GM21515 (cell line): ENCODE data around the gene FOXP2.
"Not testable (repeated sequence)": the region's sequence is repeated elsewhere in the genome, so short reads cannot be mapped to it uniquely, and the experiment has no call there.

Experiments
- ATAC-seq: cut with Tn5 transposase; IDR thresholded peaks from one replicate; pipeline ENCODE4 v1.9.1; 2021; ENCODE audit not compliant: unreplicated experiment

FOXP2 gene

DNA sequence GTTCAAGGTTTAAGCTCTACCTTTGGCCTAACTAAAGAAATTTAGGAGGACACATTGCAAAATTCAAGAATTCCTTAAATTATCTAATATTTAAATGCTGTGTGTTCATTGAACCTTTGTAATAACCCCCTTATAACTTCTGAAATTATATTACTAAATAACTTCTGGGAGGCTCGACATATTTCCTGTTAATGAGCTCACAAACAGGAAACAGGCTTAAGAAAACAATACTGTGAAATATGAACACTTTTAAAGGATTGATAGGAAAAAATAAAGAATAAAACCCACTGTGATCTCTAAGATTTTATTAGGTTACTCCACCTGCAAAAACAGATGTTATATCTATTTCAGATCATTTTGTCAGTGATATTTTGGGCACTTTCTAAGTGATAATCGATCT is 74.1 kb downstream of the FOXP2 start:
- ATAC-seq: no peak

DNA sequence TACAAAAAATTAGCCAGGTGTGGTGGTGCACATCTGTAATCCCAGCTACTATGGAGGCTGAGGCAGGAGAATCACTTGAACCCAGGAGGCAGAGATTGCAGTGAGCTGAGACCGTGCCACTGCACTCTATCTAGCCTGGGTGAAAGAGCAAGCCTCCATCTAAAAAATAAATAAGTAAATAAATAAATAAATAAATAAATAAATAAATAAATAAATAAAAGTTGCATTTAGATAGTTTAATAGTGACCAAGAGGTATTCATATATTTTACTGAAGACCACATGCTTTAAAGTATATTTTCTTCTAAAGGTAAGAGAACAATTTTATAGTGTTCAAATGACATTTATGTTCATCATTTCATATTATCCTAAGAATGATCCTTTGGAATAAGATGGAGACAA is 82.9 kb downstream of the FOXP2 start:
- not testable (repeated sequence) for ATAC-seq

DNA sequence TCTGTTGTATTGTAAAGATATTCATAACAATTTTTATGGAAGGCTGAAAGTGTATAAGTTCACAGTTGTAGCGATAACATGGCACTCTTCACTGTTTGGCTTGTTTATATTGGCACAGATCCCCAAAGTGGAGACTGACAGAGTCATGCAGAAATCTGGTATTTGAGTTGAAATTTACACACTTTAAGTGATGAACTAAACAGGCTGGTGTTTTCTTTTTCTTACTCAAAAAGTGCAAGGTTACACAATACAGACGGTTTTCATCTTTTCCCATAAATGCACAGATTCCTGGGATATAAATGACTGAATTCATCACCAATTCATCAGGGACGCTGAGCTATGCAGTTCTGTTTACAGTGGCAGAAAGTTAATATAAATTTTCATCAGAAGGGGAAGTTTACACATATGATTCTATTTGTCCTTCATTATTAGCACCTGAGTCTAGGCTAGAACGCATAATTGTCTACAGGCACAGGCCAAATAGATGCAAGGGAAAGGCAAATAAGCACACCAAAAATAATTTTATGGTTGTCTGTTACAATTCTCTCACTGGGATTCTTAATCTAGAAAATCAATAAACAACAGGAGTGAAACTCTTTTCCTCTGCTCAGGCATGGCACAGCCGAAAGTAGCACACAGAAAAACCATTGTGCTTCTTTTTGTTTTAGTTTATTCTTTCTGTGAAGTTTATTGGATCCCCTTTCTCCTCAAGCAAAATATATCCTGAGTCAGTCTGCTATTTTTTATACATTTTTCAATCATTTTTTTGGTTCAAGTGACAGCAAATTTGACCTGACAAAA is 88.0 kb downstream of the FOXP2 start:
- no peak for ATAC-seq

DNA sequence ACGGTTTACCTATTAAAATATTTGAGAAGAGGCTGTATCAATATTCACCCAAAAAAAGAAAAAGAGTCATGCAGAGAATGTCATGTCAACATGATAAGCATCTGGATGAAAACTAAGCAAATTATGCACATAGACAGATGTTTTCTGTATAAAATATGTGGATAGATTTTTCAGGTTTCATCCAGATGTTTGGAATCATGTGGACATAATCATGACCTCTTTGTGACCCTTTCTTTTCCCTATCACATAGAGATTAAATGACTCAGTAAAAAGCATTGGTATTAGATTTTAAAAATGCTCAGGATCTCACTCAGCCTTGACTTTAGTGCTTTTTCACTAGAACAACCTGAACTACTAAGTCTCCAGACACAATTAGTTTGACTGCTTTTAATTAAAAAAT is 90.0 kb downstream of the FOXP2 start:
- ATAC-seq: no peak

DNA sequence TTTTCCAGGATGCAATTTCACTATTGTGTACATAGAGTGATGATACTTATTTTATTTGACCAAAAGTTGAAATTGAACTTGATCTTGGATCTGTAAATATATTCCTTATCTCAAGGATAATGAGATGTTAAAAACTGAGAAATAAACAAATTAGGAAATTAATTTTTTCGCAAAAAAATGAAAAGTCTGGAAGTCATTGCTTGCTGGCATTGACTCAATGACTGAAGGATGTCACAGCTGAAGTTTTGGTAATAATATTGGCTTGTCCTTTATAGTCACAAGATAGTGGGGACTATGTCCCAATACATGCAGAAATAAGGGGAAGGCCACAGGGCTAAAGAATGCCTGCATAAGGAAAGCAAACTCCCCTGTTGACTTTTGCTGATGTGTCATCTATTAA is 92.8 kb downstream of the FOXP2 start:
- ATAC-seq: no peak

DNA sequence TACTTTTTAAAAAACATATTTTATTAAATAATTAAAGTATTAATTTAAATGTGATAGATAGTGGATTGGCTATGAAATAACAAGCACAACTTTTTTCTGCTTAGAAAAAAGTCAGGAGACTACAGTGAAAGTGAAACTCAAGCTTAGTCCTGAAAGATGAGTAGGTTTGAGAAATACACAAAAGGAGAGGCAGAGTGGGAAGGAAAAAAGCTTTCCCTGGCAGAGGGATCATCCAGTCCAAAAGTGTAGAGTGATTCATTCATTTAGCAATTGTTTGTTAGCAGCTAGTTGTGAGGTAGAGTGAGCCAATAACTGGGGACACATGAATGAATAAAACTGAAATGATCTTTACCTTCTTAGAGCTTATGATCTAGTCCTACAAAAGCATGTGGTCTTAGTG is 93.5 kb downstream of the FOXP2 start:
- no peak for ATAC-seq

DNA sequence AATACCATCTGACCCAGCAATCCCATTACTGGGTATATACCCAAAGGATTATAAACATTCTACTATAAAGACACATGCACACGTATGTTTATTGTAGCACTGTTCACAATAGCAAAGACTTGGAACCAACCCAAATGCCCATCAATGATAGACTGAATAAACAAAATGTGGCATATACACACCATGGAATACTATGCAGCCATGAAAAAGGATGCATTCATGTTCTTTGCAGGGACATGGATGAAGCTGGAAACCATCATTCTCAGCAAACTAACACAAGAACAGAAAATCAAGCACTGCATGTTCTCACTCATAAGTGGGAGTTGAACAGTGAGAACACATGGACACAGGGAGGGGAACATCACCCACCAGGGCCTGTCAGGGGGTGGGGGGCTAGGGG is 96.2 kb downstream of the FOXP2 start:
- not testable (repeated sequence) for ATAC-seq

DNA sequence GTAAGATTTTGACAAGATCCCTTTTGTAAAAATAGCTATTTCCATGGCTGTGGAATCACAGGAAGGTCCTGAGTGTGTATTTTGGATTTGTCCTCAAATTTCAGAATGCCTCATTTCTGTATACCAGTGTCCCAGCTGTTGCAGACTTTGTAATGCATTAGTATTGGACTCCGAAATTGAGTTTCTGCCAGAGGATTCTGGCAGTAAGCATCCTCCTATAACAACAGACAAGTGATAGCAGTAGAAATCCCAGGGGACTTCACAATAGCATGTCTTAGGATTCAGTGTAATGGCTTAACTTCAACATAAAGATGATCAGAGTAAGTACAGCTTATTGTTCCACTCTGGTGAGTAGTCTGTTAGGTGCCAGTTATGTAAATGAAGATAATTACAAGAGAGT is 104.6 kb downstream of the FOXP2 start:
- no peak for ATAC-seq

DNA sequence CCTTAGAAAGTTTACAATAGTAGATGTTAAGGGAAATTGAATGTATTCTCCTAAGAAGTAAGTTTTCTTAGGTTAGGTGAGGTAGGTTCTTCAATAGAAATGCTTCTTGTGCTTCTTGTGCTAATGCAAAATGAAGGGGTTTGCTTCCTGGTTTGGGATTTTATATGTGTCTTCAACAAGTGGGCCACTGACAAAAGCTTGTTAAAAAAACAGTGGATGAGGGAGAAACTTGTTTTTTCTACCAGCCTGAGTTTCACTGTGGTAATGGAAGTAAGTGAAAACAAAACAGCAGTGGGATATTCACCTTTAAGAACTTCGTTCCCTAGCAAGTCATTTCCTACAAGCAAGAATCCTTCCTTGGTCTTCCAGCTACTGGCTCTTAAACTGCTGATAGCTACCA is 107.5 kb downstream of the FOXP2 start:
- ATAC-seq: no peak

DNA sequence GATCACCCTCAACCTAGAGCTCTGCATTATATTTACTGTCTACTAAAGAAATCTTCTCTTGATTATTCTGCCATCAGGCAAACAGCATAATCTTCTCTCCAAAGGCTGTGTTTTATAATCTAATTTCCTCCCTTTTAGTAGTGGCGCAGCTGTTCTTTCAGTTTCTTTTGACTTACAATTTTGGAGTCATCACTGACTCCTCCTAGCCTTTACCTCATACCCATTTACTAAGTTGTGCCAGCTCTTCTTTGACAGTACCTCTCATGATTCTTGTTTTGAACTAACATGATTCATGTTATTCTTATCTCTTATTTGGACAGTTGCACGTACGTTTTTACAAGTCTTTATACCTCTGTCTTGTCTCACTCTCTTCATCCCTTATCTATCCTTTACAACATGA is 113.0 kb downstream of the FOXP2 start:
- no peak for ATAC-seq

DNA sequence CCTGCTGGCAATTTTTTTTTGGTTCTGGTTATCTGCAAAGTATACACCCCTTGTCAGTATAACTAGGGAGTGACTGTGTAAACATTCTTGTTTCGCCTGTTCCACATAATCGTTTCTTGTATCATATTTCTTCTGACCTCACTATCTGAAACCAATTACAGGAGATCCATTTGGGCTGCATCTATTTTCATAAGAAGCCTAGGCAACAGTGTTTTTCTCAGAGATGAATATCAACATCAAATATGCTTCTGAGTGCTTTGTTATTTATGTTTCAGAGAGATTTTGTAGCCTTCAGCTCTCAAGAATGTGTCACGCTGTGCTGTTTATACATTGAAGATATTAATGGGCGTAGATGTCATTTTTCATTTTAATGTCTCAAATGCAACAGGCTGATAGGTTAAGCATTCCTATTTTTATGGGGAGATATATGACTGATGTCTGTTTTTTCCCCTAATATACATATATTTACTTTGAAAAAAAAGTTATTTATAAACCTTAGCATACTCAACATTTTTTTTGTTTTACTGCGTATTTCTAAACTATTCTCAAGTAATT is 115.5 kb downstream of the FOXP2 start:
- no peak for ATAC-seq

DNA sequence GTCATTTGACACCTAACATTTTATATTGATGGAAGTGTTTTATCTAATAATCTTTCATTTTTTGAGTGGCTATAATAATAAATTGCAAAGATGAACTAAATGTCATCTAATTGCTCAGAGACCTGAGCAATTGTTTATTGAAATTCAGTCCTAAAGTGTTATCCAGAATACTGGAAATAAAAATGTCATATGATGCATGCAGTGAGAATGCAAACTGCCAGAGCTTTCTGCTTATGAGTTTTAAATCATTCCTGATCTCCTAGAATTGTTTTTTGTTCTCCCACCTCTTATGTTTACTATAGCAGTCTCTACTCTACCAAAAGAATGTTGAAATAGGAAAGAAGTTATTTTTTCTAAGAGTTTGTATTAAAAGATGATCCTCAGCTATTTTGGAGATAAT is 116.7 kb downstream of the FOXP2 start:
- no peak for ATAC-seq

DNA sequence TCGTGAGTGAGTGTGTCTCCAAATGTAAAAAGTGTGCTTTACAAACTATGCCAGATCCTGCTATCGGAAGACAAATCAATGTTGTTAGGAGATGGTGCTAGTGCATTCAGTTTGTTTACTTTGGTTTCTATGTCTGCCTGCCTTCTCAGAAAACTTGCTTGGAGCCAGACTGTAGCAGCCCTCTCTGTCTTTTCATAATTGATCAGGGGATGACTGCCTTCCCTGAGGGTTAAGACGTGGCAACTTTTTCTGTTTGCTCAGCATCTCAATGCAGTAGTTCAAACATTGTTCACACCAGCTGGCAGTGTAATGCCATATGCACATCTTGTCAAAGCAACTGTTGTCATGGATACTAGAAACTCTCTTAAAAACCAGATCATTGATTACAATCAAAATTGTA is 118.5 kb downstream of the FOXP2 start:
- no peak for ATAC-seq

DNA sequence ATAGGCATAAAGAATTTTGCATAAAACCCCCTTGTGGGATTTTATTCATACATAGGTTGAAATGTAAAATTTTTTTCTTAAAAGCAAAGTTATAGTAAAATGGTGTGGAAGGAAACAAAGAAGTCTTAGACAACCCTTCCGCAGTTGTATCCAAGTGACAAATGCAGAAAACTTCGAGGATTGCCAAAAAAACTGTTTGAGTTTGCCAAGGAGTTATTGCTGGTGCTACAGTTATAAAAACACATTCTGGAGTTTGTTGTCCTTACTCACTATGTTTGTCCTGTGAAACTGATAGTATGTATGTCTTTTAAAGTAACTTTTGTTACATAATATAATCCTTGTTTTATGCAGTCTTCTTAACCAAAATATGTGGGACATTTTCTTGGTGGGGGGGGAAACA is 120.3 kb downstream of the FOXP2 start:
- no peak for ATAC-seq

DNA sequence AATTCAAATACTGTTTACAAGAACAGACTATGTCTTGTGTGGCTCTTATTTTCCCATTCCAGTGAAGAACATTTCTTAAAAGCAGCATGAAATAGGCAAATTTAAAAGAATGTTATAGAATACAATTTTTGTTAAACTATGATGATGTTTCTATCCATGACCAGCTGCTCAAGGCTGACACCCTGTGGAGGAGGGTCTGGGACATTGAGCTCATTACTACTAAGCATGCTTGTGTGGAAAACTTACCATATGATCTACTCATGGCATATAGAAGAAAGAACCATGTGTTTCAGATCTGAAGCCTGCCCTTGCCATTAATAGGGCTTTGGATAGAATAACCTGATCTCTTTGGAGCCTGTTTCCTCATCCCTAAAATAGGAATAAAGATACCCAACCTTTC is 125.0 kb downstream of the FOXP2 start:
- ATAC-seq: no peak

DNA sequence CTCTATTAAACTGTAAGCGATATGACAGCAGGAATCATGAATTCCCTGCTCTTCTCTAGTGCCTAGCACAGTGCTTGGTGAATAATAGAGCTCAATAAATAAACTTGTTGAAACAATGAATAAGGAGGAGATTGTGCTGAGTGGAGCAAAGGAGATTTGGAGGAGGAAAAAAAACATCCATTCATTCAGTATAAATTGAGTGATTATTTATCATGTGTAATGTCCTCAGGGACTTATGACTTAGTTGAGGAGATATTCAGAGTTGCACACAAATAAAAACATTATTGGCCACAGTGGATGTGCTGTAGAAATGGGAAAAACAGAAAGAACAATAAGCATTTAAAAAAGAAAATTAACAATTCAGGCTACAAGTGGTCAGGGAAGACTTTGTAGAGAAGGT is 125.7 kb downstream of the FOXP2 start:
- no peak for ATAC-seq

DNA sequence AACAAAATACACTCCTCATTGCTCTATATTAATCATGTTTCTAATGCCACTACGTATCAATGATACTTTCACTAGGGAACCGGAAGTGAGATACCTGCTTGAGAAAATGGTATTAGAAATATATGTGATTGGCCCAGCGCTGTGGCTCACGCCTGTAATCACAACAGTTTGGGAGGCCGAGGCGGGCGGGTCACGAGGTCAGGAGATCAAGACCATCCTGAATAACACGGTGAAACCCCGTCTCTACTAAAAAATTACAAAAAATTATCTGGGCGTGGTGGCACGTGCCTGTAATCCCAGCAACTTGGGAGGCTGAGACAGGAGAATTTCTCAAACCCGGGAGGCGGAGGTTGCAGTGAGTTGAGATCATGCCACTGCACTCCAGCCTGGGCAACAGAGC is 132.7 kb downstream of the FOXP2 start:
- ATAC-seq: not testable (repeated sequence)

DNA sequence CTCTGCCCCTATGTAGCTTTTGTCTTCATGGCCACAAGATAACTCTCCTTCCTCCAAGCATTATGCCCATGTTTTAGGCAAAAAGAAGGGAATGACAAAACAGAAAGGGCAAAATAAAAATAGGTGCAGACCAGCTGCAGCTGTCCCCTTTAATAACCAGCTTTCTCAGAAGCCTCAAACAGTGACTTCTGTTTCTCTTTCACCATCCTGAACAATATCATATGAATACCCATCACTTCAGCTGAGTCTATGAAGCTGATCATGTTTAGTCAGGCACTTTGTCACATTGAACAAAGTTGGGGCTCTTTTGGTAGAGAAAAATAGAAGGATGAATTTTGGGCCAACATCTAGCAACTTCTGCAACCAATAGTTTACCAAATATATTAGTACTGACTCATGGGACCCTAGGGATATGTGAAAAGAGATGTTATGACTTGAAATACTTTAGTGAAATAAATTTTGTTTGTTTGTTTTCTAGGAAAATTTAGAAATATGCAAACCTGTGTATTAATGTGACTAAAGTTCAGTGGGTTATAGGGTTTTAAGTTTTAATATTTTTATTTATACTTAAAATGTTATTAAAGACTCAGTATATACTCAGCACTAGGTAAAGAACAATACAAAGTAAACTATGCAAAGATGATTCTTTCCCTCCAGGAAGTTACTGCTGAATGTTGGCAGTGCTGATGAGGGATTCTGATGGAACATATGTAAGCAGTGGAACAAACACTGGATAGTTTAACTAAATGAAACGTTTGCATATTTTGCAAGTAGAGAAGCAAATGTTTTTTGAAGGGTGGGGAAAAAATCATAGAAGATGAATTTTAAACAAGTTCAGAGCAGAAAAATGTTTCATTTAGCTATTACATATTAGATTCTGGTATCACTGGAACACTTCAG is 133.7 kb downstream of the FOXP2 start:
- no peak for ATAC-seq

DNA sequence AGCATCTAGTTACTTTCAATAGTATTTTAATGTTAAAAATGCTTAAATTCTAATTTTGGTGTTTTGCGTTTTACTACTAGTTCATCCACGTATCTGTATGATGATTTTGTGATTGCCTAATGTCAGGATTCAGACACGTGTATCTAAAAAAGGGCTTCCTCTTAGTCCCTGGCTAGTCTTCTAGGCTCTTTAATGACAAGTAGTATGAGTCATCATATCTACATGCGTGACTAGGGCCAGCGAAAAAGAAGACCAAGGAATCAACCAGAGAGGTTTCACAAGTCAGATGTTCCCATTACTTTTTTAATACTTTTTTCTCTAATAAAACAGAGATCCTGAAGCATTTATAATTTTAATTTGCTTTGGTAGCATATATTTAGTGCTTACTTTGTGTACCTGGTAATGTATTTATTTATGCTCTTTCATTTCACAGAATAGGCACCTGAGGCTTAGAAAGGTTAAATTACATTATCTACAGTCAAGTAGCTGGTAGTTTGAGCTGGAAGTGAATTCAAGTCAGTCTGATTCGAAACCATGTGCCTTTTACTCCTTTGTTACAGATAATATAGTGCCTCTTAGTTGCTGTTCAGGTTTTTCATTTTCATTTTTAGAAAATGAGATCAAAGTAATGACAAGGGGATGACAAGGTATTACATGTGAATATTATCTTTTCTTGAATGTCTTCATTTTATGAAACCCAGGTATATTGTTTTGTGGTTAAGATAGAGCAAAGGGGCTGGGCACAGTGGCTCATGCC is 140.3 kb downstream of the FOXP2 start:
- ATAC-seq: peak; percentile 79

DNA sequence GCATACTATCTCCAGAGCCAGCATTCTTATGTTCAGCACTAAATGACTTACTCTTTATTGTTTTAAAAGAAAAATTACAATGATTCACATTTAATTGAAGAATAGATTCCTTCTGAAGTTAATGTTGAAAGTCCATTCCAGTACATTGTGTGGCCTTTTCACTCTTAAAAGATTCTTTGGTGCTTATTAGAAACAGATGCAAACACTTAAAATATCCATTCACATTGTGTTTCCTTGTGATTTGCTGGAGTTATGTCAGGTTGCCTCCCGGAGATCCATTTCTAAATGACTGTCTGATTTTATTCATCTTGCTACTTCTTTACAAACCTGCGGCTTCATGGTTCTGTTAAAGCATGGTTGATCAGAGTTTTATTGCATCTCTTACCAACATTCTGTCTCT is 152.8 kb downstream of the FOXP2 start:
- no peak for ATAC-seq

DNA sequence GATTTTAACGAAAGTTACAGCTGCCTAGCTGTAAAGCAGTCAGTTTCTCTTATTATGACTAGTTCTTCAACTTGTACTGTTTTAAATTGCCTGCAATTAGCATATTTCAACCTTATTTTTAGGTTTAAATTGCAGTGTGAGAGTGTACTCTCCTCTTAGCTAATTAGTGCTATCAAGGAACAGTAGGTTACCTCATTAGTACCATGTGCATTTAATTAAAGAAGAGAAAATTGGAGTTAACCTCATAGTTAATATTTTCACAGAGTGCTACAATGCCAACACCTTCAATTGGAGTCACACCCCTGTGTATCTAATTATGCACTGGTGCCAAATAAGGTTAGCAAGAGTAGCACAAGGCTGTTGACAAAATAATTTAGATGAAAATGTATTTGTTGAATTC is 154.6 kb downstream of the FOXP2 start:
- no peak for ATAC-seq
